H9 (cell line): ENCODE data around the gene MAPKAP1. TPM values are rescaled to one million over a fixed set of nuclear protein-coding genes. Genes with fewer than 3 reads are reported as not detected.

Experiments used
- DNase-seq: peaks from one replicate; pipeline ENCODE4 v3.0.0-alpha.2; 2017
- H2AFZ ChIP-seq: one replicate; pipeline ENCODE4 v1.6.1; 2013; ENCODE audit warnings: mild to moderate bottlenecking, low read length, control low read depth, moderate library complexity
- H2AK5ac ChIP-seq: 2 replicates; pipeline ENCODE4 v1.6.1; 2013; ENCODE audit warnings: low read length, control low read depth, mixed read lengths; ENCODE audit not compliant: insufficient read length
- H2BK120ac ChIP-seq: one replicate; pipeline ENCODE4 v1.6.1; 2013; ENCODE audit warnings: low read depth, mild to moderate bottlenecking, low read length, control low read depth, inconsistent platforms; ENCODE audit not compliant: poor library complexity, severe bottlenecking
- H2BK12ac ChIP-seq: 2 replicates; pipeline ENCODE4 v1.6.1; 2013; ENCODE audit warnings: low read length, control low read depth, mixed read lengths, low read depth; ENCODE audit not compliant: insufficient read length
- H2BK15ac ChIP-seq: 2 replicates; pipeline ENCODE4 v1.6.1; 2013; ENCODE audit warnings: low read depth, low read length, control low read depth
- H2BK20ac ChIP-seq: one replicate; pipeline ENCODE4 v1.6.1; 2013; ENCODE audit warnings: low read depth, mild to moderate bottlenecking, low read length, control low read depth, inconsistent platforms; ENCODE audit not compliant: poor library complexity, severe bottlenecking
- H2BK5ac ChIP-seq: 2 replicates; pipeline ENCODE4 v1.6.1; 2013; ENCODE audit warnings: low read length, control low read depth, mixed read lengths; ENCODE audit not compliant: insufficient read length
- H3K14ac ChIP-seq: 2 replicates; pipeline ENCODE4 v1.6.1; 2013; ENCODE audit warnings: low read length, control low read depth; ENCODE audit not compliant: insufficient read depth
- H3K18ac ChIP-seq: 2 replicates; pipeline ENCODE4 v1.6.1; 2013; ENCODE audit warnings: low read depth, mild to moderate bottlenecking, mixed read lengths, low read length, control low read depth; ENCODE audit not compliant: insufficient read length
- H3K23ac ChIP-seq: 2 replicates; pipeline ENCODE4 v1.6.1; 2013; ENCODE audit warnings: low read length, control low read depth, mixed read lengths, low read depth; ENCODE audit not compliant: insufficient read length
- H3K23me2 ChIP-seq: 2 replicates; pipeline ENCODE4 v1.6.1; 2013; ENCODE audit warnings: low read depth, mild to moderate bottlenecking, mixed read lengths, low read length, control low read depth; ENCODE audit not compliant: insufficient read length, poor library complexity, severe bottlenecking
- H3K27ac ChIP-seq: 2 replicates; pipeline ENCODE4 v1.5.1; 2013; ENCODE audit warnings: low read length, control low read depth, mixed read lengths, low read depth; ENCODE audit not compliant: insufficient read length
- H3K27me3 ChIP-seq: 2 replicates; pipeline ENCODE4 v1.6.1; 2013; ENCODE audit warnings: low read length, control low read depth, inconsistent platforms; ENCODE audit not compliant: insufficient read depth
- H3K4ac ChIP-seq: 2 replicates; pipeline ENCODE4 v1.6.1; 2013; ENCODE audit warnings: low read depth, mild to moderate bottlenecking, control low read depth, inconsistent platforms, low read length, moderate library complexity
- H3K4me1 ChIP-seq: 2 replicates; pipeline ENCODE4 v1.6.1; 2013; ENCODE audit warnings: low read length, control low read depth, inconsistent platforms; ENCODE audit not compliant: insufficient read depth
- H3K4me2 ChIP-seq: 2 replicates; pipeline ENCODE4 v1.6.1; 2013; ENCODE audit warnings: low read length, control low read depth, mixed read lengths; ENCODE audit not compliant: insufficient read length, insufficient read depth
- H3K56ac ChIP-seq: 2 replicates; pipeline ENCODE4 v1.6.1; 2013; ENCODE audit warnings: low read depth, mild to moderate bottlenecking, mixed read lengths, low read length, control low read depth; ENCODE audit not compliant: insufficient read length
- H3K79me1 ChIP-seq: 2 replicates; pipeline ENCODE4 v1.6.1; 2013; ENCODE audit warnings: low read depth, mild to moderate bottlenecking, moderate library complexity, low read length, control low read depth, inconsistent platforms; ENCODE audit not compliant: insufficient read depth, poor library complexity, severe bottlenecking
- H3K79me2 ChIP-seq: 2 replicates; pipeline ENCODE4 v1.6.1; 2013; ENCODE audit warnings: low read length, control low read depth, inconsistent platforms; ENCODE audit not compliant: insufficient read depth
- H3K9ac ChIP-seq: 2 replicates; pipeline ENCODE4 v1.6.1; 2013; ENCODE audit warnings: low read length, control low read depth, mixed read lengths; ENCODE audit not compliant: insufficient read length; ENCODE audit errors: extremely low read depth
- H3K9me3 ChIP-seq: one replicate; pipeline ENCODE4 v1.6.1; 2013; ENCODE audit warnings: low read depth, low read length, inconsistent platforms; ENCODE audit not compliant: control insufficient read depth
- H3T11ph ChIP-seq: one replicate; pipeline ENCODE4 v1.6.1; 2013; ENCODE audit warnings: mild to moderate bottlenecking, low read length, control low read depth, inconsistent platforms
- H4K20me1 ChIP-seq: one replicate; pipeline ENCODE4 v1.6.1; 2013; ENCODE audit not compliant: control insufficient read depth, insufficient read length, insufficient read depth
- H4K5ac ChIP-seq: 2 replicates; pipeline ENCODE4 v1.6.1; 2013; ENCODE audit warnings: low read depth, mild to moderate bottlenecking, mixed read lengths, low read length, control low read depth; ENCODE audit not compliant: insufficient read length
- H4K8ac ChIP-seq: replicated peaks from 2 replicates; pipeline ENCODE4 v1.6.1; 2013; ENCODE audit warnings: low read length, control low read depth, mixed read lengths, low read depth; ENCODE audit not compliant: insufficient read length
- H4K91ac ChIP-seq: 2 replicates; pipeline ENCODE4 v1.6.1; 2013; ENCODE audit warnings: low read depth, mild to moderate bottlenecking, moderate library complexity, mixed read lengths, low read length, control low read depth; ENCODE audit not compliant: insufficient read length
- H3K27ac Mint-ChIP-seq, 3 experiments: 2 replicates in 2 of 3; 3 replicates in 1 of 3; pipeline ENCODE4 v1.8.0; 2020 to 2021; ENCODE audit warnings: mixed read lengths in 3 of 3, mild to moderate bottlenecking in 1 of 3, moderate library complexity in 1 of 3
- H3K27me3 Mint-ChIP-seq: 2 replicates; pipeline ENCODE4 v1.8.0; 2021; ENCODE audit warnings: low read depth, mild to moderate bottlenecking, moderate library complexity, mixed read lengths
- H3K36me3 Mint-ChIP-seq, 3 experiments: 2 replicates in 2 of 3; 3 replicates in 1 of 3; pipeline ENCODE4 v1.8.0; 2020 to 2021; ENCODE audit warnings: low read depth in 3 of 3, mixed read lengths in 3 of 3; ENCODE audit not compliant: insufficient read depth in 1 of 3
- H3K4me1 Mint-ChIP-seq, 2 experiments: 2 replicates each; pipeline ENCODE4 v1.8.0; 2020; ENCODE audit warnings: mixed read lengths in 2 of 2
- H3K4me3 Mint-ChIP-seq, 2 experiments: 2 replicates in 1 of 2; 3 replicates in 1 of 2; pipeline ENCODE4 v1.8.0; 2020 to 2021; ENCODE audit warnings: mild to moderate bottlenecking in 2 of 2, mixed read lengths in 2 of 2, moderate library complexity in 1 of 2
- H3K9me3 Mint-ChIP-seq, 2 experiments: 2 replicates in 1 of 2; 3 replicates in 1 of 2; pipeline ENCODE4 v1.8.0; 2020; ENCODE audit warnings: mild to moderate bottlenecking in 2 of 2, mixed read lengths in 2 of 2, moderate library complexity in 1 of 2
- CTCF ChIP-seq: fragments of 200-600 bp; sonication (generic); conservative IDR thresholded peaks from 3 replicates; pipeline ENCODE4 v1.8.0; 2021; ENCODE audit warnings: antibody characterized with exemption, mild to moderate bottlenecking
- WGBS: extraction: QIAGEN DNeasy Blood & Tissue Kit; methylation state at CpG from one replicate; pipeline ENCODE4 v1.1.7; 2013; ENCODE audit warnings: missing lambda C conversion rate, low lambda C conversion rate, mixed read lengths; ENCODE audit not compliant: insufficient read length; ENCODE audit errors: extremely low coverage; 5-methylcytosine and 5-hydroxymethylcytosine counted together
- total RNA-seq: library from RNA; stranded (reverse); gene quantifications from 2 replicates; pipeline ENCODE4 v1.2.1, GENCODE V29; 2021

MAPKAP1 gene
- total RNA-seq, 1 experiment from 2014 or later: 97.0 TPM

DNA sequence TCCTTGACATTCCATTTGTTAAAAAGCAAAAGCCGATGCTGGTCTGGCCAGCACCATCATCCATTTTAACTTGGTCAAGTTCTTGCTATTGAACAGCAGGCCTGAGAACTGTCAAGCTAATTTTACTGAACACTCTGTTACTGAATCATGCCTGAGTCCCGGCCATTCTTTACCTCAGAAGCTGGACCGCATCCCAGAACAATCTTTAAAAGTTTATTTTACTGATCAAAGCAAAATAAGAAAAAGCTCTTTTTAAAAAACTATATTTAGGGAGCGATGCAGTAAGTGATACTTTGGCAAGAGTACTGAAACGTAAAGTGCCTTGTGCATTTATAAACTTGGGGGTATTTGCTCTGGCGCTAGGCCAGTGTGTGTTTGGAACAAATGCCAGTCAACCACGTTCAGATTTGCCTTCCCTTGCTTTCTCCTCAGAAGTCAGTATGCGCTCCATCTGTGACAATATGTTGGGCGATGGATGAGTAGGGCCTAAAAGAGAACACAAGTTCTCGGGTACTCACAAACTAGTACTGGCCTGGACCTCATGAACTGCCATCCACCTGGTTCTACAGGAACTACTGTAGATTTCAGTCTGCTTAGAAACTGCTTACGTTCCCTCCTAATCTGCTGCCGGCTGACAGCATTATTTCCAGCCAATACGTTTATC, 161.9 kb downstream of the MAPKAP1 start:
- Histone ChIP-seq H4K8ac (no peak overlapping the region), H3K9ac (no peak overlapping the region), H2BK5ac (no peak overlapping the region), H4K20me1 (no peaks in the 10 kb centered on the region), H3K4me1 (no peaks in the 10 kb centered on the region), H3K18ac (no peak overlapping the region), H3K27ac (no peak overlapping the region), H2BK12ac (no peak overlapping the region), H2BK15ac (no peak overlapping the region), H4K91ac (no peak overlapping the region), H3K56ac (no peak overlapping the region), H4K5ac (no peak overlapping the region), H3K23ac (no peak overlapping the region), H3K23me2 (no peaks in the 10 kb centered on the region), H3K4ac (no peak overlapping the region), H2AFZ (no peak overlapping the region), H3K14ac (no peak overlapping the region), H2BK120ac (no peak overlapping the region), H2BK20ac (no peak overlapping the region), H2AK5ac (no peak overlapping the region), H3K9me3 (no peaks in the 10 kb centered on the region), H3K4me2 (no peak overlapping the region), H3K79me2 (no peaks in the 10 kb centered on the region), H3K27me3 (no peaks in the 10 kb centered on the region; the same call in 1 of the 2 replicates), H3K79me1 (no peaks in the 10 kb centered on the region), H3T11ph (no peak overlapping the region)
- DNase-seq: no peak
- H3K4me1 Mint-ChIP-seq: peaks cover 15 to 20% of the 10 kb centered on the region in 2 experiments
- H3K36me3 Mint-ChIP-seq: no peaks in the 10 kb centered on the region; a peak in 2 of 7 replicates
- H3K27ac Mint-ChIP-seq: peak overlapping the region in 1 of 3 experiments; percentile 37; a peak in 1 of 7 replicates
- no peaks in the 10 kb centered on the region for H3K9me3 Mint-ChIP-seq
- H3K4me3 Mint-ChIP-seq: no peak overlapping the region
- no CpG with 5 or more reads among the region's 13 CpGs for WGBS
- TF ChIP-seq CTCF: no peak
- H3K27me3 Mint-ChIP-seq: no peaks in the 10 kb centered on the region
